Transverse colon (tissue), 4 donors: ENCODE data around the gene TWNK. TPM values are rescaled to one million over a fixed set of nuclear protein-coding genes. Genes with fewer than 3 reads are reported as not detected.

Source experiments
- DNase-seq: peaks from one replicate; pipeline ENCODE4 v3.0.0-alpha.2; 2019
- H3K27ac ChIP-seq, 4 donors: fragments of 200-600 bp; sonication (generic); 2 replicates each; pipeline ENCODE4 v1.5.1; 2016 to 2018; ENCODE audit warnings: inconsistent platforms in 4 of 4
- H3K27me3 ChIP-seq: fragments of 200-600 bp; sonication (generic); 2 replicates; pipeline ENCODE4 v1.5.1; 2017; ENCODE audit warnings: inconsistent platforms
- H3K36me3 ChIP-seq, 4 donors: fragments of 200-600 bp; sonication (generic); 2 replicates each; pipeline ENCODE4 v1.5.1; 2017 to 2019; ENCODE audit warnings: inconsistent platforms in 4 of 4
- H3K4me1 ChIP-seq, 4 donors: fragments of 200-600 bp; sonication (generic); 2 replicates each; pipeline ENCODE4 v1.5.1; 2017 to 2020; ENCODE audit warnings: inconsistent platforms in 4 of 4
- H3K4me3 ChIP-seq, 4 donors: fragments of 200-600 bp; sonication (generic); 1 replicate in 1 of 4; 2 replicates in 3 of 4; pipeline versions ENCODE4 v1.5.1 to v1.6.1; 2017 to 2019; ENCODE audit warnings: inconsistent platforms in 4 of 4
- H3K9me3 ChIP-seq, 2 donors: fragments of 200-600 bp; sonication (generic); 2 replicates each; pipeline ENCODE4 v1.5.1; 2017 to 2019; ENCODE audit warnings: inconsistent platforms in 2 of 2
- EP300 ChIP-seq: sonication (generic); formaldehyde crosslinking; IDR thresholded peaks from one replicate; pipeline ENCODE4 v1.6.1; 2017; ENCODE audit warnings: antibody characterized with exemption, low read depth
- POLR2A ChIP-seq: fragments of 450-650 bp; IDR thresholded peaks from one replicate; pipeline ENCODE4 v1.6.1; 2016; ENCODE audit warnings: antibody characterized with exemption, mild to moderate bottlenecking, moderate library complexity
- POLR2AphosphoS5 ChIP-seq, 3 donors: sonication (generic); formaldehyde crosslinking; IDR thresholded peaks; one replicate each; pipeline ENCODE4 v1.6.1; 2016; ENCODE audit warnings: antibody characterized with exemption in 3 of 3
- WGBS, 2 donors: methylation state at CpG; one replicate each; pipeline ENCODE4 v1.1.5; 2018; ENCODE audit warnings: low coverage in 1 of 2; 5-methylcytosine and 5-hydroxymethylcytosine counted together
- in situ Hi-C, 4 donors: fragments of 200-750 bp; cut with MboI; loops; one replicate each; pipeline versions ENCODE4 v1.15.0 to v1.15.1; 2017; ENCODE audit warnings: low sequenced_read_pairs in 3 of 4, low pct_ligation_motif_present in 1 of 4, low pct_unique_long_range_greater_than_20kb in 1 of 4
- intact Hi-C: fragments of 100-400 bp; cut with DNase I; formaldehyde crosslinking; loops from one replicate; pipeline ENCODE4 v1.15.1; 2023; ENCODE audit warnings: low total_unique reads
- total RNA-seq, 4 donors: library from RNA; depleted of rRNA; stranded (reverse); fragments of >200 nt; gene quantifications; one replicate each; pipeline ENCODE4 v1.1.0, GENCODE V29; 2016
- TF ChIP-seq, protein P1 (sequence below), 5 experiments: fragments of 200-600 bp in 3 of 5; fragments of 450-650 bp in 2 of 5; sonication (generic) in 3 of 5; IDR thresholded peaks; 1 replicate in 2 of 5; 2 replicates in 3 of 5; pipeline ENCODE4 v1.5.1; 2016 to 2017; ENCODE audit warnings: antibody characterized with exemption in 5 of 5, inconsistent platforms in 3 of 5, mild to moderate bottlenecking in 2 of 5, moderate library complexity in 1 of 5

Gene TWNK
- total RNA-seq, 4 donors from 2014 or later, result 1.1 to 12.7 (median 3.3) TPM

DNA sequence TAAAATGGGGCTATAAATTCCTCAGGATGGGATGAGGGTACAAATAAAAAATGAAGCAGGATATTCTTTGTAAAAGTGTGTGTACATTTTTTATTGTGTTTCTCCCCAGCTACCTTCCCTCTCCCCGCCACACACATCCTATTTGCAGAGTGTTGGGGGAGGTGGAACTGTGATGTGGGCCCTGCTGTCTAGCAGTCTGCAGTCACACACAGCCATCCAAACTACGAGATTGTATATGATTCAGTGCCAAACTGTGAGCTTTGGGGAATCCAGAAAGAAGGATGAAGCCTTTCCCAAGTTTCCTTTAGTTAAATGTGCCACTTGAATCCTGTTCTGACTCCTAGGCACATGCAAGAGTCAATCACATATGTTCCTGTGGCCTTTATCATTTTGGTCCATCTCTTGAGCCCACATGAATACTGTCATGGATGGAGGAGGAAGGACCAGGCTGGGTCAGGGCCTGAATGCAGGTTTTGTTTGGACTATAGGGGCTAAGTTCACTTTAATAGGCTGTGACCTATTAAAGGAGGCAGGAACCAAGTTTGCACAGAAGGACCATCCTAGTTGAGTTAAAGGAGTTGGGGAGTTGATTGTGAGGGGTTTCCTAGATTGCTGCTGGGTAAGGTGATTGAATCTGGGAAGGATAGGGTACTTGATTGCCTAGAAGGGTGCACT is 19.1 kb upstream of the TWNK start:
- intact Hi-C loops (loop anchor here (10.0 kb wide), 1 partner anchor 47 kb away; no protein-coding TSS in a partner anchor), in situ Hi-C loops (no loop called here)
- peaks cover 8 to 47% (median 27%) of the 10 kb centered on the region in 4 donors for H3K4me1 ChIP-seq
- H3K36me3 ChIP-seq, result peaks cover 0 to 3% (median 0%) of the 10 kb centered on the region in 4 donors
- no peaks in the 10 kb centered on the region for H3K27me3 ChIP-seq
- TF ChIP-seq POLR2AphosphoS5 (IDR thresholded peaks at IDR 0.05), result no peak
- TF ChIP-seq POLR2A, result no peak
- TF ChIP-seq, protein P1, sequence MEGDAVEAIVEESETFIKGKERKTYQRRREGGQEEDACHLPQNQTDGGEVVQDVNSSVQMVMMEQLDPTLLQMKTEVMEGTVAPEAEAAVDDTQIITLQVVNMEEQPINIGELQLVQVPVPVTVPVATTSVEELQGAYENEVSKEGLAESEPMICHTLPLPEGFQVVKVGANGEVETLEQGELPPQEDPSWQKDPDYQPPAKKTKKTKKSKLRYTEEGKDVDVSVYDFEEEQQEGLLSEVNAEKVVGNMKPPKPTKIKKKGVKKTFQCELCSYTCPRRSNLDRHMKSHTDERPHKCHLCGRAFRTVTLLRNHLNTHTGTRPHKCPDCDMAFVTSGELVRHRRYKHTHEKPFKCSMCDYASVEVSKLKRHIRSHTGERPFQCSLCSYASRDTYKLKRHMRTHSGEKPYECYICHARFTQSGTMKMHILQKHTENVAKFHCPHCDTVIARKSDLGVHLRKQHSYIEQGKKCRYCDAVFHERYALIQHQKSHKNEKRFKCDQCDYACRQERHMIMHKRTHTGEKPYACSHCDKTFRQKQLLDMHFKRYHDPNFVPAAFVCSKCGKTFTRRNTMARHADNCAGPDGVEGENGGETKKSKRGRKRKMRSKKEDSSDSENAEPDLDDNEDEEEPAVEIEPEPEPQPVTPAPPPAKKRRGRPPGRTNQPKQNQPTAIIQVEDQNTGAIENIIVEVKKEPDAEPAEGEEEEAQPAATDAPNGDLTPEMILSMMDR (IDR thresholded peaks at IDR 0.05), result no peak
- TF ChIP-seq EP300, result no peak
- H3K4me3 ChIP-seq, result peak overlapping the region in 2 of 4 donors; percentile 75 to 87
- H3K27ac ChIP-seq, result peak overlapping the region; percentile 81 to 91 (median 90)
- no peaks in the 10 kb centered on the region for H3K9me3 ChIP-seq
- peak; percentile 39 for DNase-seq
- 40 to 55% methylated on average over 1 to 2 of the region's 2 CpGs for WGBS, 2 donors

DNA sequence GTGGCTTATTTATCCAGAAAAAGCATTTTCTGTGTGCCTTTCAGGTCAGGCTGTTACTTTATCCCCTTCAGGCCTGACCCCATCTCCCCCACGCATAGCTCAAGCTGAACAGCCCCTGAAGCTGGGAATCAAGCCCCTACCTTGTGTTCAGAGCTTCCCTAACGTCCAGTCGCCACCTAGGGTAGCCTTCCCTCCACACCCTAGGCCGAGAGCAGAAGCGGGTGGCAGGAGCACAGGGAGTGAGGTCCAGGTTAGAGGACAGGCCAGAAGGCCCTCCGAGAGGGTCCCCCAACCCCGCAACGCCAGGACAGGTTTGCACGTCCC is 18.5 kb upstream of the TWNK start:
- H3K4me3 ChIP-seq, result peak overlapping the region; percentile 66 to 88 (median 81)
- peaks cover 8 to 47% (median 27%) of the 10 kb centered on the region in 4 donors for H3K4me1 ChIP-seq
- no peak for DNase-seq
- TF ChIP-seq, protein P1 (IDR thresholded peaks at IDR 0.05), result no peak
- TF ChIP-seq POLR2A, result no peak
- H3K27me3 ChIP-seq, result no peaks in the 10 kb centered on the region
- no peaks in the 10 kb centered on the region for H3K9me3 ChIP-seq
- in situ Hi-C loops (no loop called here), intact Hi-C loops (loop anchor here (10.0 kb wide), 1 partner anchor 46 kb away; no protein-coding TSS in a partner anchor)
- no peaks in the 10 kb centered on the region for H3K36me3 ChIP-seq
- peak overlapping the region; percentile 81 to 91 (median 90) for H3K27ac ChIP-seq
- 19 to 40% methylated on average over 1 to 9 of the region's 9 CpGs for WGBS, 2 donors

DNA sequence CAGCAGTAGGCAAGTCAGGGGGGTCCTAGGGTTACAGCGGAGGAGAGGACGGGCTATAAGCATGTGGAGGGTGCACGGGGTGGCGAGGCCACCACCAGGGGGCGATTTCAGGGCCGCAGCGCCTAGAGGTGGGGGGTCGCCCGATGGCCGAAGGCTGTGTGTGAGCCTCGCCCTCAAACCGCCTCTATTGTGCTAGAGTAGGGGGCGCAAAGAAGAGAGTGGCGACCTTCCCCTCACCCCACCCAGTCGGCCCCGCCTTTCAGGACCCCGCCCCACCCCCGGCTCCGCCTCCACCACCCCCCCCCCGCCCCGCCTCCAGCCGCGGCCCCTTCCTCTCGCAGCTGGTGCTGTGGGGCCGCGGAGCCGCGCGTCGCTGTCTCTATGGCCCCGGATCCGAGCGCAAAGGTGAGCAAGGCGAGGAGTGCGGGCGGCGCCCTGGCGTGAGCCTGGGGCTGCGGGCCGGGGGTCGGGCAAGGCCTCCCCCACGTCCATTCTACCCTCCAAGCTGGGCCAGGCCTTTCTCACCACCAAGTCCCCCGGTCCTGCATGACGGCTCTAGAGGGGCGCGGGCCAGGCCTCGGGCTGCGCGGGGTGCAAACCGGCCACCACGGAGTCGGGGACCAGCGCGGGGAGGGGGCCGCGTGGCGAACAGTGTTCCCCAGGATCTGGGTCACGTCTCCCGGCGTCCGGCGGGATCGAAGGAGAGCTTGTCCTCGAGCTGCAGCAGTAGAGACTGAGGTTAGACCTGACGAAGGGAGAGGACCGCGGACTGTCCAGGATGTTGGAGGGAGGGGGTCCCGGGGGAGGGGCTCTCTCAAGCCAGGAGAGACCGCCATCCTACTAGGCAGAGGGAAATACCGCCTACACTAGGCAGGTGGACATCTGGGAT is 17.9 kb upstream of the TWNK start, which contains the start of gene SEMA4G:
Gene SEMA4G (plus strand): TSS at position 318 of the 889 bp plus-strand sequence. CDS start 3,409 bp downstream, outside the sequence.
- no peaks in the 10 kb centered on the region for H3K9me3 ChIP-seq
- peak; percentile 12 to 60 (median 41) for TF ChIP-seq POLR2AphosphoS5 (IDR thresholded peaks at IDR 0.05)
- TF ChIP-seq POLR2A, result peak; percentile 33
- TF ChIP-seq, protein P1 (IDR thresholded peaks at IDR 0.05), result peak; percentile 75 to 90 (median 78)
- TF ChIP-seq EP300, result no peak
- peak; percentile 59 for DNase-seq
- intact Hi-C loops (loop anchor here (10.0 kb wide), 1 partner anchor 45 kb away; no protein-coding TSS in a partner anchor), in situ Hi-C loops (no loop called here)
- WGBS, 2 donors, result 2% methylated on average over 59 of the region's 70 CpGs; no CpG with 5 or more reads in 1 of the 2 donors
- H3K4me1 ChIP-seq, result peaks cover 8 to 47% (median 27%) of the 10 kb centered on the region in 4 donors
- H3K27me3 ChIP-seq, result no peaks in the 10 kb centered on the region
- H3K36me3 ChIP-seq, result no peaks in the 10 kb centered on the region
- H3K4me3 ChIP-seq, result peak within 1 kb of the TSS; percentile 66 to 88 (median 81)
- H3K27ac ChIP-seq, result peak within 1 kb of the TSS; percentile 81 to 91 (median 90)
